PFSK-1 (cell line): ENCODE results near the gene GARIN5B.

Experiments used
- FOXP2 ChIP-seq: optimal IDR thresholded peaks from 2 replicates; pipeline ENCODE3; 2011; ENCODE audit warnings: borderline replicate concordance, control low read depth, inconsistent platforms; ENCODE audit not compliant: insufficient read depth; ENCODE audit errors: extremely low read length, extremely low read depth
- POLR2AphosphoS5 ChIP-seq: IDR thresholded peaks from 2 replicates; pipeline ENCODE4 v1.6.1; 2012; ENCODE audit warnings: low read depth, mild to moderate bottlenecking, control low read depth, low read length, moderate library complexity
- REST ChIP-seq, 2 experiments: IDR thresholded peaks; 2 replicates each; pipeline versions ENCODE4 v1.6.1 to v1.8.0; 2011 to 2012; ENCODE audit warnings: low read depth in 2 of 2, low read length in 2 of 2, control low read depth in 1 of 2, inconsistent platforms in 1 of 2, mild to moderate bottlenecking in 1 of 2, moderate library complexity in 1 of 2; ENCODE audit not compliant: insufficient read depth in 1 of 2
- SIN3A ChIP-seq: IDR thresholded peaks from 2 replicates; pipeline ENCODE4 v1.6.1; 2012; ENCODE audit warnings: mild to moderate bottlenecking, low read length, moderate library complexity, borderline replicate concordance; ENCODE audit not compliant: insufficient read depth
- TAF1 ChIP-seq: IDR thresholded peaks from 2 replicates; pipeline ENCODE4 v1.6.1; 2012; ENCODE audit warnings: low read length, control low read depth, borderline replicate concordance; ENCODE audit not compliant: insufficient read depth

Gene GARIN5B

GRCh38 chr19:55333870-55334269 is 29.2 kb downstream of the GARIN5B start:
- no peak for TF ChIP-seq FOXP2
- TF ChIP-seq POLR2AphosphoS5 = no peak
- TF ChIP-seq SIN3A = no peak
- no peak for TF ChIP-seq TAF1
- TF ChIP-seq REST (IDR thresholded peaks at IDR 0.05; ENCODE audit: insufficient read depth in 1 of 2, low read depth in 2 of 2, low read length in 2 of 2) = no peak

- TF ChIP-seq POLR2AphosphoS5 (no peak), REST (IDR thresholded peaks at IDR 0.05; ENCODE audit: insufficient read depth in 1 of 2, low read depth in 2 of 2, low read length in 2 of 2) (no peak), FOXP2 (no peak), SIN3A (no peak), TAF1 (no peak)
These were observed 37.9 kb downstream of the GARIN5B start, which contains the start of gene TMEM150B for GRCh38 chr19:55325172-55325571. TMEM150B (minus strand) TSS chr19:55325341; CDS start chr19:55321036, 4,305 bp downstream.

- no peak for TF ChIP-seq POLR2AphosphoS5
- no peak for TF ChIP-seq REST (IDR thresholded peaks at IDR 0.05; ENCODE audit: insufficient read depth in 1 of 2, low read depth in 2 of 2, low read length in 2 of 2)
- TF ChIP-seq SIN3A = no peak
- no peak for TF ChIP-seq FOXP2
- no peak for TF ChIP-seq TAF1
These were observed 38.4 kb downstream of the GARIN5B start for GRCh38 chr19:55324662-55325061.

- TF ChIP-seq REST (IDR thresholded peaks at IDR 0.05; ENCODE audit: insufficient read depth in 1 of 2, low read depth in 2 of 2, low read length in 2 of 2) = no peak
- no peak for TF ChIP-seq SIN3A
- TF ChIP-seq POLR2AphosphoS5 = no peak
- TF ChIP-seq FOXP2 = no peak
- TF ChIP-seq TAF1 = no peak
These were observed 40.7 kb downstream of the GARIN5B start for GRCh38 chr19:55322204-55322885.

- TF ChIP-seq FOXP2 (no peak), REST (IDR thresholded peaks at IDR 0.05; ENCODE audit: insufficient read depth in 1 of 2, low read depth in 2 of 2, low read length in 2 of 2) (no peak), SIN3A (no peak), TAF1 (no peak), POLR2AphosphoS5 (no peak)
These were observed 41.5 kb downstream of the GARIN5B start for GRCh38 chr19:55321466-55322137.
